Measurements from ENCODE around the gene VAT1L. TPM values are rescaled to one million over a fixed set of nuclear protein-coding genes. Genes with fewer than 3 reads are reported as not detected.
A peak's percentile ranks its signal among the peaks of the same experiment; 100 is the strongest.

Gene VAT1L
- total and polyA plus RNA-seq, 8 donors: 0.32 to 10.7 (median 1.3) TPM

DNA sequence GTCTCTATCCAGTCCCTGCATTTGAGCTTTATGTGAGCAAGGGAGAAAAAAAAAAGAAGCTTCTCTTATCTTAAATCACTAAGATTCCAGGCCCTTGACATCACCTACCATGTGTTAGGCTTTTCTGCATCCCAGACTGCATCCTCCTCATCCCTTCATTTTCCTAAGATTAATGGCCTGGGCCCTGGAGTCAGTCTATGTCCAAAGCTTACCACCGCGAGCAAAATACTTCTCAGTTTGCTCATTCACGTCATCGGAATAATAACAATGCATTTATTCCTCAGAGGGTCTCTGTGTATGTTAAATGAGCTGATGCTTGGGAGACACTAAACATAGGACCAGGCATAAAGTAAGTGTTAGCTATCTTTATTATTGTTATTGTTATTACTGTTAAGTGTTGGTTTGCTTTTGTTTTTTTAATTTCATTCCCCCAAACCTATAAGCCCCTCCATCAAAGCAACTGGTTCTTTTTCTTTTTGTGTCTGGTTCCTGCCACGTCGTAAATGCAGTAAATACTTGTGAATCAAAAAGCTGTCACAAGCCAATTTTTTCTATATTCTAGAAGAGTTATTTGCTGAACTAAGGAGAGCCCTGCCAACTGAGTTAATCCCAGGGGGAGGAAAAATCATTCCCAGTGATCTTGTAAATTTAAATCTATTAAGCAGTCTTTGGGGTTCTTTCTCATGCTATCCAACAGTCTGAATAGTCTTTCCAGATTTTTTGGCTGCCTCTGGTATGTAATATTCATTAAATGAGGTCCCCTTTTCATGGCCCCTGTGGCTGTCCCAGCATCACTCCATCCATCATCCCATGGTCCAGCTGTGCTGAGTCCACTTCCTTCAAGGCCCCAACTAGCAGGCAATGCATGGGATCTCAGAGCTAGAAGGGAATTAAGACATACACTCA, 46.5 kb downstream of the VAT1L start:
- H3K36me3 ChIP-seq: no peaks in the 10 kb centered on the region
- no peak for DNase-seq
- ATAC-seq: no peak
- H3K4me3 ChIP-seq: no peak overlapping the region
- 86 to 91% methylated on average over 6 of the region's 6 CpGs for WGBS, 2 donors
- intact Hi-C loops (cut with DNase I): no loop called here
- no peak overlapping the region for H3K27ac ChIP-seq
- H3K27me3 ChIP-seq: no peaks in the 10 kb centered on the region
- TF ChIP-seq, protein P1, sequence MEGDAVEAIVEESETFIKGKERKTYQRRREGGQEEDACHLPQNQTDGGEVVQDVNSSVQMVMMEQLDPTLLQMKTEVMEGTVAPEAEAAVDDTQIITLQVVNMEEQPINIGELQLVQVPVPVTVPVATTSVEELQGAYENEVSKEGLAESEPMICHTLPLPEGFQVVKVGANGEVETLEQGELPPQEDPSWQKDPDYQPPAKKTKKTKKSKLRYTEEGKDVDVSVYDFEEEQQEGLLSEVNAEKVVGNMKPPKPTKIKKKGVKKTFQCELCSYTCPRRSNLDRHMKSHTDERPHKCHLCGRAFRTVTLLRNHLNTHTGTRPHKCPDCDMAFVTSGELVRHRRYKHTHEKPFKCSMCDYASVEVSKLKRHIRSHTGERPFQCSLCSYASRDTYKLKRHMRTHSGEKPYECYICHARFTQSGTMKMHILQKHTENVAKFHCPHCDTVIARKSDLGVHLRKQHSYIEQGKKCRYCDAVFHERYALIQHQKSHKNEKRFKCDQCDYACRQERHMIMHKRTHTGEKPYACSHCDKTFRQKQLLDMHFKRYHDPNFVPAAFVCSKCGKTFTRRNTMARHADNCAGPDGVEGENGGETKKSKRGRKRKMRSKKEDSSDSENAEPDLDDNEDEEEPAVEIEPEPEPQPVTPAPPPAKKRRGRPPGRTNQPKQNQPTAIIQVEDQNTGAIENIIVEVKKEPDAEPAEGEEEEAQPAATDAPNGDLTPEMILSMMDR (IDR thresholded peaks at IDR 0.05): no peak
- no peak for FAIRE-seq
- no peaks in the 10 kb centered on the region for H3K4me1 ChIP-seq
- no peaks in the 10 kb centered on the region for H3K9me3 ChIP-seq

DNA sequence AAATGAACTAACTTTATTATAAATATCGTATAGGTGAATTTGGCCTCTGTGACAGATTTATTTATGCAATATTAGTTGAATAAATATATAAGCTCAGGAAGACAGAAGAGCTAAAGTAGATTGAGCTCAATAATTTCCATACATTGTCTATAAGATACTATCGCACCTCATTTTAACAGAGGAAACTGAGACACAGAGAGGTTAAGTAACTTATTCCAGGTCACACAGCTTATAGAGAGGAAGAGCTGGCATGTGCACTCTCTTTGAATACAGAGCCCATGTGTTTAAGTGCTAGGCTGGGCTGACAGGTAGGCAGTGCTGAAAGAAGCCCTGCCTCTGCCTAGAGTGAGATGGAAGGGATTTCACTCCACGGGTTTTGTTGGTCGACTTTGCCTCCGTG, 48.4 kb downstream of the VAT1L start:
- no peak for FAIRE-seq
- 87% methylated on average over 5 of the region's 5 CpGs for WGBS, 2 donors
- H3K27ac ChIP-seq: no peak overlapping the region
- no peaks in the 10 kb centered on the region for H3K4me1 ChIP-seq
- no peak overlapping the region for H3K4me3 ChIP-seq
- no peak for ATAC-seq
- no peaks in the 10 kb centered on the region for H3K9me3 ChIP-seq
- TF ChIP-seq, protein P1 (IDR thresholded peaks at IDR 0.05): no peak
- H3K36me3 ChIP-seq: no peaks in the 10 kb centered on the region
- no peak for DNase-seq
- H3K27me3 ChIP-seq: no peaks in the 10 kb centered on the region
- intact Hi-C loops (cut with DNase I): no loop called here

DNA sequence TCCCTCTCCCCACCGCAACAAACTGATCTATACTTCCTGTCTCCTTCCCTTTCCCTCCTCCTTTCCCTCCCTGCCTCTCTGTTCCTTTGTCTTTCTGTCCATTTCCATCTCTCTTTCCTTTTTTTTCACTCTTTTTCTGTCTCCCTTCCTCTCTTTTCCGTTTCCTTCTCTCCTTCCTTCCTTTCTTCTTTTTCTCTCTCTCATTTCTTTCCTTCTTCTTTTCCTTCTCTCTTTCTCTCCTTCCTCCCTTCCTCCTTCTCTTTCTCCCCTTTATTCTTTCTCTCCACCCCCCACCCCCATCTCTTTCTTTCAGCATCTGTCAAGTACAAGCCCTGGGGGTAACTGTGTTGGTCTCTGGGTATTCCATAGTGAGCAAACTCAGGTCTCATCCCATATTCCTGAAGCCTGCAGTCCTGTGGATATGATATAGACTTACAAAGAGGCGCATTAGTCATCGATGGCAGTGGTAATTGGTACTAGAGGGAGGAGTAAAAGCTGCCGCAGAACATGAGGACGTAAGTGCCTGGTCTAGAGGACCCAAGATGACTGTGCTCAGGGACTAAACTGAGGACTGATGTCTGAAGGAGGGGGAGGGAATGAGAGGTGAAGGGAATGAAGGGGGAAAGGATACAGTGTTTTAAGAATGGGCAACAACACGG, 50.4 kb downstream of the VAT1L start:
- FAIRE-seq (no peak), DNase-seq (no peak), ATAC-seq (no peak)
- WGBS, 2 donors: 80 to 84% methylated on average over 7 of the region's 7 CpGs
- no peak overlapping the region for H3K27ac ChIP-seq
- H3K4me1 ChIP-seq: no peaks in the 10 kb centered on the region
- H3K36me3 ChIP-seq: no peaks in the 10 kb centered on the region
- TF ChIP-seq, protein P1 (IDR thresholded peaks at IDR 0.05): no peak
- no peak overlapping the region for H3K4me3 ChIP-seq
- no peaks in the 10 kb centered on the region for H3K9me3 ChIP-seq
- intact Hi-C loops (cut with DNase I): no loop called here
- H3K27me3 ChIP-seq: no peaks in the 10 kb centered on the region

DNA sequence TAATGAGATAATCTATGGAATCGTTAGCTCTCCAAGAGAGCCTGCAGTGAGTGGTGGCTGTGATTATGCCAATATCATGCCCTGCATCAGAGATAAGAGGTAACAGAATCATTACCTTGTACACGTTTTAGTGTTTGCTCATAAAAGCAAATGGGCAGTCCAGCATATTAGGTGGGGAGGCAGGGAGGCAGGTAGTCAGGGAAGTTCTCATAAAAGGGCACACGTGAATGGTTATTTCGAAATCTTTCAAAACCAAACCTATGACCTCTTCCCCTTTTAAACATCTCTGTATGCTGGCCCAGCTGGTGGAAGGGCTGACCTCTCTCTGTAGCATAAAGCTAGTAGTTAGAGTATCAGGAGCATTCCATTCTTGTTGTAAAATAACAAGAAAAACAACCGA, 51.7 kb downstream of the VAT1L start:
- WGBS, 2 donors: 35% methylated on average over 5 of the region's 5 CpGs
- intact Hi-C loops (cut with DNase I): no loop called here
- ATAC-seq: peak in 3 of 4 donors; percentile 26 to 45 (median 41)
- Histone ChIP-seq H3K4me1 (no peaks in the 10 kb centered on the region), H3K36me3 (no peaks in the 10 kb centered on the region), H3K27ac (no peak overlapping the region), H3K4me3 (no peak overlapping the region), H3K9me3 (no peaks in the 10 kb centered on the region), H3K27me3 (no peaks in the 10 kb centered on the region)
- no peak for FAIRE-seq
- no peak for DNase-seq
- TF ChIP-seq, protein P1 (IDR thresholded peaks at IDR 0.05): no peak

Data from pancreas (tissue), 10 donors.